GM12873 (cell line): ENCODE data around the gene BRINP3.

Source experiments
- CTCF ChIP-seq: IDR thresholded peaks from 2 replicates; pipeline ENCODE4 v1.5.1; 2012; ENCODE audit warnings: low read depth, mild to moderate bottlenecking, moderate library complexity, low read length, control low read depth; ENCODE audit not compliant: insufficient read depth; ENCODE audit errors: missing control alignments

The BRINP3 gene

GRCh38 chr1:190477762-190478148, at the start of gene BRINP3:
Gene BRINP3 (minus strand): TSS chr1:190477864.
- no peak for TF ChIP-seq CTCF

- TF ChIP-seq CTCF, result no peak
These were observed 33.9 kb upstream of the BRINP3 start for GRCh38 chr1:190511554-190511953.

- no peak for TF ChIP-seq CTCF
These were observed 29.7 kb upstream of the BRINP3 start for GRCh38 chr1:190507357-190507756.

- no peak for TF ChIP-seq CTCF
These were observed 19.9 kb upstream of the BRINP3 start for GRCh38 chr1:190497565-190497964.

- TF ChIP-seq CTCF, result no peak
These were observed 16.8 kb upstream of the BRINP3 start for GRCh38 chr1:190494451-190494850.

- no peak for TF ChIP-seq CTCF
These were observed 13.7 kb upstream of the BRINP3 start for GRCh38 chr1:190491404-190491803.

GRCh38 chr1:190484045-190484444, 6.4 kb upstream of the BRINP3 start:
- no peak for TF ChIP-seq CTCF
